OCI-LY1 (cell line): ENCODE results near the gene PPP2R2C.

Experiments used
- EZH2 ChIP-seq: fragments of 200-600 bp; sonication (generic), shearing (Covaris generic); IDR thresholded peaks from 2 replicates; pipeline ENCODE4 v1.8.0; 2017; ENCODE audit warnings: borderline replicate concordance, mixed run types, mild to moderate bottlenecking, antibody characterized with exemption, low read length, moderate library complexity, mixed read lengths
- TF ChIP-seq, protein P1 (sequence below): fragments of 200-600 bp; sonication (generic), shearing (Covaris generic); IDR thresholded peaks from 2 replicates; pipeline ENCODE4 v1.5.1; 2017; ENCODE audit warnings: mild to moderate bottlenecking, antibody characterized with exemption, low read length, moderate library complexity, mixed read lengths

DNA sequence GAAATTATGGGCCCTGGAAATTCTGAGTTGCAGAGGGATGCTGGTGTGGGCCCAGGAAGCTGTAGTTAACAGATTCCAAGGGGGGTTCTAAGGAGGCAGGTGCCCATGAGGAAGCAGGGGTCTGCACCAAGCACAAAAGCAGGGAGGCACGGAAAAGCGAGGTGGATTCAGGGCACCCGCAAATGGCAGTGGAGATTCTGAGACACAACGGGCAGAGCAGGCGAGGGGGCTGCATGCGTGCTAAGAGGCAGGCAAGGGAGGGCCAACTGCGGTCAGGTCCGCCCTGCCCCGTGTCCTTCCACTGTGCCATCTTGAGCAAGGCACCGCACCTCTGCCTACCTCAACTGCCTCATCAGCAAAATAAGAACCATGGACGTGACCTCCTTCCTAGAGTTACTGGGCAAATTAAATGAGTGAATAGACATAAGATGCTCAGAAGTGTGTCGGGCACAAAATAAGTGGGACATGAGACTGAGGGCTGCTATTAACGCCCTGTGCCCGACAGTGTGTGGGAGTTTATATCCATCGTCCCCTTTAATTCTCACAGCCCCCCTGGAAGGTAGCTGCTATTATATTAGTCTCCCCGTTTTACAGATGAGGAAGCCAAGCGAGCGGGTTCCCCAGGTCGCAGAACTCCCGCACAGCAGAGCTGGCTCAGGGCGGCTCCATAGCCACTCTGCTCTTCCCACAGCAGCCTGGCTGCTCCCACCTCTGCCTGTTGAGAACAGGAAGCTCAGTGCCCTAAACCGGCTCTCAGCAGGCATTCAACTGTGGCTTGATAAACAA, 67.6 kb downstream of the PPP2R2C start:
- TF ChIP-seq, protein P1, sequence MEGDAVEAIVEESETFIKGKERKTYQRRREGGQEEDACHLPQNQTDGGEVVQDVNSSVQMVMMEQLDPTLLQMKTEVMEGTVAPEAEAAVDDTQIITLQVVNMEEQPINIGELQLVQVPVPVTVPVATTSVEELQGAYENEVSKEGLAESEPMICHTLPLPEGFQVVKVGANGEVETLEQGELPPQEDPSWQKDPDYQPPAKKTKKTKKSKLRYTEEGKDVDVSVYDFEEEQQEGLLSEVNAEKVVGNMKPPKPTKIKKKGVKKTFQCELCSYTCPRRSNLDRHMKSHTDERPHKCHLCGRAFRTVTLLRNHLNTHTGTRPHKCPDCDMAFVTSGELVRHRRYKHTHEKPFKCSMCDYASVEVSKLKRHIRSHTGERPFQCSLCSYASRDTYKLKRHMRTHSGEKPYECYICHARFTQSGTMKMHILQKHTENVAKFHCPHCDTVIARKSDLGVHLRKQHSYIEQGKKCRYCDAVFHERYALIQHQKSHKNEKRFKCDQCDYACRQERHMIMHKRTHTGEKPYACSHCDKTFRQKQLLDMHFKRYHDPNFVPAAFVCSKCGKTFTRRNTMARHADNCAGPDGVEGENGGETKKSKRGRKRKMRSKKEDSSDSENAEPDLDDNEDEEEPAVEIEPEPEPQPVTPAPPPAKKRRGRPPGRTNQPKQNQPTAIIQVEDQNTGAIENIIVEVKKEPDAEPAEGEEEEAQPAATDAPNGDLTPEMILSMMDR = no peak
- TF ChIP-seq EZH2 = no peak
